GM19043 (cell line): ENCODE results near the gene SUMF2.
A peak's percentile ranks its signal among the peaks of the same experiment; 100 is the strongest.
"Not testable (repeated sequence)": the region's sequence is repeated elsewhere in the genome, so short reads cannot be mapped to it uniquely, and the experiment has no call there.

Experiments
- ATAC-seq: cut with Tn5 transposase; IDR thresholded peaks from one replicate; pipeline ENCODE4 v1.9.1; 2021; ENCODE audit warnings: low read depth; ENCODE audit not compliant: unreplicated experiment

SUMF2 gene

DNA sequence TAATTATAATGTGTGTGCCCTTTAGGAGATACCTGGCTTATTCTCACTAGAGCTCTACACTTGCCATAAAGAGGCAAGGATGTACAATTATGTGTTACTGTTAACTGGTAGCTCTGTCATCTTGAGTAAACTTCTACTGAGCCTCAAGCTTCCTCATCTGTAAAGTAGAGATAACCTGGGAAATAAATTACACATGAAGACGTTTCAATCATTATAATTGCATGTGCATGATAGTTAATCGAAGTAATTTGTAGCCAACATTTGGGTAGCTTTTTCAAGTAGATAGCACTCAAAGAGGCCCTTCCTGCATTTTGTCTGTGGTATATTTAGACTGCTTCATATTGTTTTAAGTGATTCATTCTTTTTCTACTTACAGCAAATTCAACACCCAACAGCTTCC lies 10.1 kb upstream of the SUMF2 start:
- no peak for ATAC-seq

DNA sequence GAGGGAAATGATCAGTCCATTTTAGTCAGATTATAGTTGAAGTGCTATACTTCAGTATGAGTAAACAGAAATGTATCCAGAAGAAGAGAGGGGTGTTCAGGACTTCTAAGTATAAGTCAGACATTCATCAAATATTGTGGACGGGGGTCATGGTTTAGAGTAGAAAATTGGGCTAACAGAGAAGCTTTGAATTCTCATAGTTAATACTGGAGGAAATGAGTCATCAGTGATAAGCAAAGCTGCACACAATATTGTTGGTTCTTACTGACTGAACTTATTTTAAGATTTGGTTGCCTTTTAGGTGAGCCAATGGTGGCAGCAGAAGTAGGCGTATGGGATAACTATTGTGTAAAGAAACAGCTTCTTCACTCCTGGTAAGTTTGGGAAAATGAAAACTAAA lies 1.7 kb upstream of the SUMF2 start:
- ATAC-seq: no peak

DNA sequence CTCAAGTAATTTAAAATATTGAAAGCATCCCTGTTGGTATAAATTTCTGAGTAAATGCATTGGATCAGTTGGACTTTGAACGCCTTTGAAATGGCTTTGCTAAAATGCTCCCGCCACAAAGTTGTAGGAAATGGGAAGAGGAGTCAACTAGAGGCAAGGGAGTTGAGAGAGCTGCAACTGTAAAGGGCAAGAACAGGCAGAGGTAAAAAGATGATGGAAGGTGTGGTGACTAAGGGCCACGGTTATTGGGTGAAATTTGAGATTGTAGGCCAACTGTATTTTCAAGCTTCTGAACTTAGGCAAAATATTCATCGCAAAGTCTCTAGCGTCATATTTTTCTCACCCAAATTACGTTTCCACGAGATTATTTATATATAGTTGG lies 595 bp upstream of the SUMF2 start:
- no peak for ATAC-seq

DNA sequence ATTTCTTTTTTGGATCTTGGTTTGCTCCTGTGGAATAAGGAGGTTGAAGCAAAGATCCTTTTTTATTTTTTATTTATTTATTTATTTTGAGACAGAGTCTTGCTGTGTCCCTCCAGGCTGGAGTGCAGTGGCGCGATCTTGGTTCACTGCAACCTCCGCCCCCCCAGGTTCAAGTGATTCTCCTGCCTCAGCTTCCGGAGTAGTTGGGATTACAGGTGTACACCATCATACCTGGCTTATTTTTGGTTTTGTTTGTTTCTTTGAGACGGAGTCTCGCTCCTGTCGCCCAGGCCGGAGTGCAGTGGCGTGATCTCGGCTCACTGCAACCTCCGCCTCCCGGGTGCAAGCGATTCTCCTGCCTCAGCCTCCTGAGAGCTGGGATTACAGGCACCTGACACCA lies 2.3 kb downstream of the SUMF2 start:
- not testable (repeated sequence) for ATAC-seq

DNA sequence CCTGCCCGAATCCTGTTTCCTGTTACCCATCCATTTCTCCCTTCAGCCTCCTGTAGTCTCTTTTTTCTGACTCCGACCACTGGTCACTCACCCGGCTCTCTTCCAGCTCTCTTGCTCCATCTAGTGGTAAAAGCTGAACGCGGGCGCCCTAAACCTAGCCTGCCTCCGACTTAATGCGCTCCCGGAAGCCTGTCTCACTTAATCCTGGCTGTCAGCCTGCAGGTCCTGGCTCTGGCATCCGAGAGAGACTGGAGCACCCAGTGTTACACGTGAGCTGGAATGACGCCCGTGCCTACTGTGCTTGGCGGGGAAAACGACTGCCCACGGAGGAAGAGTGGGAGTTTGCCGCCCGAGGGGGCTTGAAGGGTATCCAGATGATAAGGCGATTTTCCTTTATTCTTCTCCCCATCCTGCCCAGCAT lies 10.3 kb downstream of the SUMF2 start:
- ATAC-seq: peak; percentile 93

- ATAC-seq: no peak
These were observed 13.6 kb downstream of the SUMF2 start for GRCh38 chr7:56077681-56078080.

GRCh38 chr7:56078196-56078595 lies 14.1 kb downstream of the SUMF2 start:
- ATAC-seq: no peak

GRCh38 chr7:56079450-56080185 lies 15.5 kb downstream of the SUMF2 start:
- ATAC-seq: no peak

- ATAC-seq: not testable (repeated sequence)
These were observed 16.8 kb downstream of the SUMF2 start for GRCh38 chr7:56080726-56081435.

DNA sequence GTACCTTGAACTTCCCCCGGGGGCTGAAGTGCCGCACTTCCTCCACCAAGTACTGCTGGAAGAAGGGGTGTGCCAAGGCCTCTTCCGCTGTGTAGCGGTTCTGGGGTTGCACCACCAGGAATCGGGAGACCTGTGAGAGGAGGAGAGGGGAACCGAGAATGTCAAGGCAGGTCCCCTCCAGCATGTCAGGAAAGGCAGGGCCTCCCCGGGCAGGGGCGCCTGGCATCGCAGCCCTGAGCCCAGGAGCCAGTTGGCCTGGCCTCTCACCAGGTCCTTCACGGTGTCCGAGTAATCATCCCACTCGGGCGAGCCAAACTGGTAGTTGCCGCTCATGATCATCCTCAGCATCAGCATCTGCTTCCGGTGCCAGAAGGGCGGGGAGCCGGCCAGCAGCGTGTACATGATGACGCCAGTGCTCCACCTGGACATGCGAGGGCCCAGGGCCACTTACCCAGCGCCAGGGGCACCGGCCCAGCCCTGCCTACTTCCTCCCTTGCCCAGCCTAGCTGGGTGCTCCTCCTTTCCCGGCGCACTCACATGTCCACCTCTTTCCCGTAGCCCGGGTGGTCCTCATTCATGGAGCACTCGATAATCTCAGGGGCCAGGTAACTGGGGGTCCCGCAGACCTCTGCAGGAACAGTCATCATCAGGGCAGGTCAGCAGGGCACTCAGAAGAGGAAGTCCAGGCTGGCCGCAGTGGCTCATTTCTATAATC lies 17.7 kb downstream of the SUMF2 start:
- ATAC-seq: no peak

DNA sequence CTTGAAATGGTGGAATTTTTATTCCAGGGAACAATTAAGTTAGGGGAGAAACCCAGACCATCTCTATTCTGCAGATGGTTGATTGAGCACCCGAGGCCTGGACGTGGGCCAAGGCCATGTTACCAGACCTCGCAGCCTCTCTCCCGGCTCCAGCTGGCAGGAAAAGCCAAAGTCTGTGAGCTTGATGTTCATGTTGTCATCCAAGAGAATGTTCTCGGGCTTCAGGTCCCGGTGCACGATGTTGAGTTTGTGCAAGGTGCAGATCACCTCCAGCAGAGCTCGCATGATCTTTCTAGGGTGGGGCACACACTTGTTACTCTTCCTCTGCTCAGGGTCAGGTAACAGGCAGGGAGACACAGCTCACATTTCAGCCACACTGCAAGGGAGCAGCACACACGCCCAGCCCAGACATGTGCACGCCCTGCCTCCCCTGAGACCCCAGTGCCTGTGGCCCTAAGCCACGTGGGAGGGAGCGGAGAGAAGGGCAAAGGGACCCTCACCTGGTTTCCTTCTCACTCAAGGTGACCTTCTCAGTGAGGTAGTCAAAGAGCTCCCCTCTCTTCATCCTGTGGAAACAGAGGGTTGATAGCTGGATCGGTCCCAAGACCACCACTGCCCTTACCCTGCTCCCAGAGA lies 19.2 kb downstream of the SUMF2 start:
- no peak for ATAC-seq

- no peak for ATAC-seq
These were observed 22.7 kb downstream of the SUMF2 start for GRCh38 chr7:56086761-56087160.

DNA sequence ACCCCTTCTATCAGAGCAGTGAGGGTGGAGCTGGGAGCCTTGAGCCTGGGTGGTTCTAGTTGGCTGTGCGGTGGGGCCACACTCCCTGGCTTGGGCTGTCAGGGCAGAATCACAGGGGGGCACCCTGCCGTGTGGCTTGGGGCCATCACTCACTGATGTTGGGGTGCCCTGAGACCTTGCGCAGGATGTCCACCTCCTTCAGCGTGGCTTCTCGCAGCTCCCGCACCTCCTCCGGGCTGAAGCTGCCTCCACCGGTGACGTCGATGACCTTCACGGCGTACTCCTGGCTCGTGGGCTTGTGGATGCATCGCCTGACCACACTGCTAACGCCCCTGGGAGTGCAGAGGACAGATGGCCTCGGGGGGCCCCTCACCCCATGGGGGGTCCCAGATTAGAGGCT lies 23.4 kb downstream of the SUMF2 start:
- no peak for ATAC-seq

GRCh38 chr7:56091591-56091990 lies 27.5 kb downstream of the SUMF2 start:
- no peak for ATAC-seq

DNA sequence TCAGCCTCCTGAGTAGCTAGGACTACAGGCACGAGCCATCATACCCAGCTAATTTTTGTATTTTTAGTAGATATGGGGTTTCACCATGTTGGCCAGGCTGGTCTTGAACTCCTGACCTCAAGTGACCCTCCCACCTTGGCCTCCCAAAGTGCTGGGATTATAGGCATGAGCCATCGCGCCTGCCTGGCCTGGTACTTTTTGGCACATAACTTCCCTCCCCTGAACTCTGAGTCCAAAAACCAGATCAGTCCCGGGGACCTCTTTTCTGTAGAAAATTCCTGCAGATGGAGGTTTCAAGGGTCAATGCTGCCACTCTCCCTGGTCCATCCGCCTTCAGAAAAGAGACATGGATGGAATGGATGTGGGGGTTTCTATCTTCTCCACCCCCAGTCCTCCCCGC lies 28.3 kb downstream of the SUMF2 start:
- not testable (repeated sequence) for ATAC-seq

DNA sequence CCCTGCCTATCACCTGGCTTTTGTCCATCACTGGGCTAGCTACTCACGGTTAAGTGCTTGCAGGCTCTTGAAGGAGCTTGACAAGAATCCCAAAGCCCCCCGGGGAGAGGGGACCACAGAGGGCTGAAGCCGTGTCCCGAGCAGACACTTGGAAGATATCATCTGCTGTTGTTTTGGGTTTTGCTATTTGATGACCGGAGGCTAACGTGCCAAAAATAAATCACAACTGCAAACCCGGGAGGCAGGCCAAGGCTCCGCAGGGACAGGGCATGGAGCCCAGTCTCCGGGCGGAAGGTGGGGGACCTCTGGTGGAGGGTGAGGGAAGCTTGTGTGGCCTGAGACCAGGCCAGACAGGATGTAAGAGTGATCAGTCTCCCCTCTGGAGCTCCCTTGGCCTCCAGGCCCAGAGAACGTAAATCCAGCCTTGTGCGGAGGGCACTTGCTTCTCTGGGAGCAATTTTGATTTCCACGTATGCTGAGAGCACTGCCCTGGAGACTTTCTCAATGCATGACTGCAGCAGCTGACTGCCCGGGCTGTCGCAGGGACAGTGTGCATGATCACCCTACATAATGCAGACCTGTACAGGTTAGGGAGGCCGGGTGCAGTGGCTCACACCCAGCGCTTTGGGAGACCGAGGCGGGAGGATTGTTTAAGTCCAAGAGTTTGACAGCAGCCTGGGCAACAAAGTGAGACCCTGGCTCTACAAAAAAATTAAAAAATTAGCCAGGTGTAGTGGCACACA lies 28.9 kb downstream of the SUMF2 start, which contains the start of gene PHKG1:
Gene PHKG1, minus strand, starts transcription at position 164 of the 743 bp plus-strand sequence. CDS start 4,011 bp downstream, outside the sequence.
- no peak for ATAC-seq

- no peak for ATAC-seq
These were observed 33.6 kb downstream of the SUMF2 start for GRCh38 chr7:56097700-56098099.

DNA sequence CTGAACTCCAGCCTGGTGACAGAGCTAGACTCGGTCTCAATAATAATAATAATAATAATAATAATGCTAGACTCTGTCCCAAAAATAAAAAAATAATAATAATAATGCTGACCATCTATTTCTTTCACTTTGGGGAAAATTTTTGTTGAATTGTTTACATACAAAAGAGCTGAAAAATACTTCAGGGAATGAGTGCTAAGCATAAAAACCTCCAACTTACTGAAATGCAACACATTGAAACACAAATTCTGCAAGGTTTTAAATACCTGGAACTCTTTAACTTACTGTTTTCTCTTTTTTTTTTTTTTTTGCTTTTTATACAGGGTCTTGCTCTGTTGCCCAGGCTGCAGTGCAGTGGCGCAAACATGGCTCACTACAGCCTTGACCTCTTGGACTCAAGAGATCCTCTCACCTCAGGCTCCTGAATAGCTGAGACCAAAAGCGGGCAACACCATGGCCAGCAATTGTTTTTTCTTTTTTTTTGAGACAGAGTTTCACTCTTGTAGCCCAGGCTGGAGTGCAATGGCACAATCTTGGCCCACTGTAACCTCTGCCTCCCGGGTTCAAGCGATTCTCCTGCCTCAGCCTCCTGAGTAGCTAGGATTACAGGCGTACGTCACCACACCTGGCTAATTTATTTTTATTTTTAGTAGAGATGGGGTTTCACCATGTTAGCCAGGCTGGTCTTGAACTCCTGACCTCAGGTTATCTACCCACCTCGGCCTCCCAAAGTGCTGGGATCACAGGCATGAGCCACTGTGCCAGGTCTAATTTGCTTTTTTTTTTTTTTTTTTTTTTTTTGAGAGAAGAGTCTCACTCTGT lies 34.3 kb downstream of the SUMF2 start:
- ATAC-seq: not testable (repeated sequence)

DNA sequence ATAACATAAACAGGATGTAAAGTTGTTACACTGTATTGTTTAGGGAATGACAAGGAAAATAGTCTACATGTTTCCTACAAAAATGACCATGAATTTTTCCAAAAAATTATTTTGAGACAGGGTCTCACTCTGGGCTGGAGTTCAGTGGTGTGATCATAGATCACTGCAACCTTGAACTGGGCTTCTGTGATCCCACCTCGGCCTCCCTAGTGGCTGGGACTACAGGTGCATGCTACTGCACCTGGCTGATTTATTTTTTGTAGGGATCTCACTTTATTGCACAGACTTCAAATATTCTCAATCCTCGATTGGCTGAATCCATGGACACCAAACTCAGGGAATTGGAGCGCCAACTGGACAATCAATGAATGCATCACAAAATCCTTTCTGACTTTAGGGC lies 35.6 kb downstream of the SUMF2 start:
- ATAC-seq: no peak
